Uterus (tissue), 4 donors: ENCODE data around the gene KRT85. TPM values are rescaled to one million over a fixed set of nuclear protein-coding genes. Genes with fewer than 3 reads are reported as not detected.

Experiments used
- DNase-seq, 2 donors: peaks; one replicate each; pipeline ENCODE4 v3.0.0-alpha.2; 2019 to 2020
- H3K27ac ChIP-seq, 2 donors: fragments of 200-600 bp; sonication (generic); 1 replicate in 1 of 2; 2 replicates in 1 of 2; pipeline ENCODE4 v1.5.1; 2016 to 2018
- H3K27me3 ChIP-seq, 2 donors: fragments of 200-600 bp; sonication (generic); one replicate each; pipeline ENCODE4 v1.5.1; 2018 to 2019; ENCODE audit warnings: control low read depth in 1 of 2
- H3K36me3 ChIP-seq, 2 donors: fragments of 200-600 bp; sonication (generic); one replicate each; pipeline ENCODE4 v1.5.1; 2019; ENCODE audit warnings: control low read depth in 1 of 2
- H3K4me1 ChIP-seq, 2 donors: fragments of 200-600 bp; sonication (generic); one replicate each; pipeline ENCODE4 v1.5.1; 2018 to 2019; ENCODE audit warnings: control low read depth in 1 of 2
- H3K4me3 ChIP-seq, 2 donors: fragments of 200-600 bp; sonication (generic); 1 replicate in 1 of 2; 2 replicates in 1 of 2; pipeline ENCODE4 v1.5.1; 2018 to 2019; ENCODE audit warnings: mild to moderate bottlenecking in 1 of 2
- H3K9me3 ChIP-seq, 2 donors: fragments of 200-600 bp; sonication (generic); one replicate each; pipeline ENCODE4 v1.5.1; 2019; ENCODE audit warnings: control low read depth in 1 of 2
- POLR2A ChIP-seq, 2 donors: fragments of 450-650 bp; IDR thresholded peaks; one replicate each; pipeline ENCODE4 v1.6.1; 2016; ENCODE audit warnings: antibody characterized with exemption in 2 of 2, mild to moderate bottlenecking in 1 of 2, moderate library complexity in 1 of 2
- intact Hi-C: fragments of 100-400 bp; cut with DNase I; formaldehyde crosslinking; loops from one replicate; pipeline ENCODE4 v1.15.1; 2023; ENCODE audit warnings: low total_unique reads
- total RNA-seq, 4 donors: library from RNA; depleted of rRNA in 3 of 4; stranded (reverse); fragments of >200 nt in 3 of 4; gene quantifications; one replicate each; pipeline versions ENCODE4 v1.1.0 to v1.2.4, GENCODE V29; 2014 to 2023
- TF ChIP-seq, protein P1 (sequence below), 4 experiments: fragments of 200-600 bp in 2 of 4; fragments of 450-650 bp in 2 of 4; sonication (generic) in 2 of 4; IDR thresholded peaks; one replicate each; pipeline ENCODE4 v1.5.1; 2016 to 2019; ENCODE audit warnings: antibody characterized with exemption in 4 of 4, mild to moderate bottlenecking in 2 of 4, moderate library complexity in 1 of 4
- donor health status: DM: yes; HTN: yes; CAD: no.

KRT85 gene
- total RNA-seq, 4 donors from 2014 or later: 0.76 TPM; not detected in 3

- intact Hi-C loops: no loop called here
- no peaks in the 10 kb centered on the region for H3K36me3 ChIP-seq
- H3K4me1 ChIP-seq: no peaks in the 10 kb centered on the region
- H3K27ac ChIP-seq: no peak overlapping the region
- TF ChIP-seq, protein P1, sequence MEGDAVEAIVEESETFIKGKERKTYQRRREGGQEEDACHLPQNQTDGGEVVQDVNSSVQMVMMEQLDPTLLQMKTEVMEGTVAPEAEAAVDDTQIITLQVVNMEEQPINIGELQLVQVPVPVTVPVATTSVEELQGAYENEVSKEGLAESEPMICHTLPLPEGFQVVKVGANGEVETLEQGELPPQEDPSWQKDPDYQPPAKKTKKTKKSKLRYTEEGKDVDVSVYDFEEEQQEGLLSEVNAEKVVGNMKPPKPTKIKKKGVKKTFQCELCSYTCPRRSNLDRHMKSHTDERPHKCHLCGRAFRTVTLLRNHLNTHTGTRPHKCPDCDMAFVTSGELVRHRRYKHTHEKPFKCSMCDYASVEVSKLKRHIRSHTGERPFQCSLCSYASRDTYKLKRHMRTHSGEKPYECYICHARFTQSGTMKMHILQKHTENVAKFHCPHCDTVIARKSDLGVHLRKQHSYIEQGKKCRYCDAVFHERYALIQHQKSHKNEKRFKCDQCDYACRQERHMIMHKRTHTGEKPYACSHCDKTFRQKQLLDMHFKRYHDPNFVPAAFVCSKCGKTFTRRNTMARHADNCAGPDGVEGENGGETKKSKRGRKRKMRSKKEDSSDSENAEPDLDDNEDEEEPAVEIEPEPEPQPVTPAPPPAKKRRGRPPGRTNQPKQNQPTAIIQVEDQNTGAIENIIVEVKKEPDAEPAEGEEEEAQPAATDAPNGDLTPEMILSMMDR (IDR thresholded peaks at IDR 0.05): no peak
- TF ChIP-seq POLR2A (IDR thresholded peaks at IDR 0.05): no peak
- H3K9me3 ChIP-seq: no peaks in the 10 kb centered on the region
- no peak overlapping the region for H3K4me3 ChIP-seq
- H3K27me3 ChIP-seq: no peaks in the 10 kb centered on the region
- DNase-seq: no peak
Observed at GRCh38 chr12:52356031-52356761, 11.1 kb downstream of the KRT85 start.

DNA sequence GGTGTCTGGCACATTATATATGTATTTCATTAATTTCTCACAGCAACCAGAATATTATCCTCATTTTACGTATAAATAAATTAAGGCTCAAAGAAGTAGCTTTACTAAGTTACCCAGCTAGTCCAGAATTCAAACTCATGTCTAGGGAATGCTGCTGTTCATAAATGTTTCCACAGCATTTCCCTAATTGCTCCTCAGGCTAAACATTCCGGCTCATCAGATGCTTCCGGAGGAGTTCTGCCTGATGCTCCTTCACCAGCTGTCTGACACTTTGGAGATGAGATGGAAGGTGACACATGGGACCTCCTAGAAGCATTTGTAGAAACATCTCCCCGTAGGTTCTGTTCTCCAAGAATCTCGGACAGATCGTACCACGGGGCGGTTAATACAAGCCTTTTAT, 12.1 kb downstream of the KRT85 start:
- no peak overlapping the region for H3K4me3 ChIP-seq
- no peak overlapping the region for H3K27ac ChIP-seq
- intact Hi-C loops: no loop called here
- H3K27me3 ChIP-seq: no peaks in the 10 kb centered on the region
- TF ChIP-seq POLR2A (IDR thresholded peaks at IDR 0.05): no peak
- TF ChIP-seq, protein P1 (IDR thresholded peaks at IDR 0.05): no peak
- no peaks in the 10 kb centered on the region for H3K9me3 ChIP-seq
- no peaks in the 10 kb centered on the region for H3K4me1 ChIP-seq
- no peaks in the 10 kb centered on the region for H3K36me3 ChIP-seq
- DNase-seq: no peak

DNA sequence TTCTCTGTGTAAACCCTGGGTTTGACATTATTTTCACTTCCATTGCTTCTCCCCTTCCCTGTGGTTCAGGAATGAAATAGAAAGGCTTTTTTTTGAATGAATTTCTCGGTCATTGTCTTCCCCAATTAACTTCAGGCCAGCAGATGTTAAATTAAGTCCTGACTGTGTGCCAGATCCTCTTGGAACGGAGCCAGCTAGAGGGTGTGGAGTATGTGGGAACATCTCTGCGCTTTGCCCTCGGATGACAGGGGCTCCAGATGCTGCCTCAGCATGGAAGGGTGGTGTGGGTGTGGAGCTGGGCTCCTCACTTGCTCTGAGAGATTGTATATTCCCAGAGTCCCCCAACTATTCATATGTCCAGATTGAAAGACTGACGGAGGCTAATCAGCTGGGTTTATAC, 13.1 kb downstream of the KRT85 start:
- Histone ChIP-seq H3K27ac (no peak overlapping the region), H3K4me1 (no peaks in the 10 kb centered on the region), H3K9me3 (no peaks in the 10 kb centered on the region), H3K36me3 (no peaks in the 10 kb centered on the region), H3K27me3 (no peaks in the 10 kb centered on the region), H3K4me3 (no peak overlapping the region)
- TF ChIP-seq, protein P1 (IDR thresholded peaks at IDR 0.05): no peak
- no peak for TF ChIP-seq POLR2A (IDR thresholded peaks at IDR 0.05)
- DNase-seq: no peak
- intact Hi-C loops: no loop called here

DNA sequence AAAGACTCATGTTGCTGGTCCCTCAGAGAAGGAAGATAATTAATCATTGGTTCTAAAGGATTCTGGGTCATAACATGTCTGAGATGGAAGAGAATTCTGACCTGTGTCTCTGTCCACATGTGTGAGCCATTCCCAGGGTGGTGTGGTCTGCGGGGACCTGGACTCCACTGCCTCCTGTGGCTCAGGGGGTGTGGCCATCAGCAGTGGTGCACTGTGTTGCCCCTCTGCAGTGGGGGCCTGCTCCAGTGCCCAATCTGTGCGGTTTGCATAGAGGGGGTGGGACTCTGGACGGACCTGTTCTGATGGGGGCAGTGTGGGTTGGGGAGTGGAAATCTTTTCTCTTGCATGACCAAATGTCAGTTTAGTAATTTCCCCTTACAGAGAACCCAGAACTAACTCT, 13.5 kb downstream of the KRT85 start:
- Histone ChIP-seq H3K4me3 (no peak overlapping the region), H3K27me3 (no peaks in the 10 kb centered on the region), H3K4me1 (no peaks in the 10 kb centered on the region), H3K27ac (no peak overlapping the region), H3K9me3 (no peaks in the 10 kb centered on the region), H3K36me3 (no peaks in the 10 kb centered on the region)
- intact Hi-C loops: no loop called here
- no peak for TF ChIP-seq POLR2A (IDR thresholded peaks at IDR 0.05)
- TF ChIP-seq, protein P1 (IDR thresholded peaks at IDR 0.05): no peak
- DNase-seq: no peak

DNA sequence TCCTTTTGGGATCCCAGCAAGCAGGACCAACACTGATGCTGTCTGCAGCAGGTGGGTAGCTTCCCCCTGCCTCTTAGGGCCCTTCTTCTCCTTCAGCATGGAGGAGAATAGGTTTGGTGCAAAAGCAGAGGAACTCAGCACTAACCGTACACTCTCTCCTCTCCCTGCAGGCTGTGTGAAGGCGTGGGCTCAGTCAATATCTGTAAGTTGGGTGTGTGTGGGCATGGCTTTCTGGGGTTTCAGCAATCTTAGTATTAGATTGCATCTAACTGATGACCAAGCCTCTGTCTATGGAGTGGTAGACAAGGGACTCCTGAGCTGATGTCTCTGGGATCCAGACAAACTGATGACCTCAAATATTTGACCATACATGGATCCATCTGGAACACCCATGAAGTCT, 14.3 kb downstream of the KRT85 start:
- Histone ChIP-seq H3K36me3 (no peaks in the 10 kb centered on the region), H3K4me3 (no peak overlapping the region), H3K27ac (no peak overlapping the region), H3K9me3 (no peaks in the 10 kb centered on the region), H3K27me3 (no peaks in the 10 kb centered on the region), H3K4me1 (no peaks in the 10 kb centered on the region)
- intact Hi-C loops: no loop called here
- no peak for DNase-seq
- TF ChIP-seq, protein P1 (IDR thresholded peaks at IDR 0.05): no peak
- TF ChIP-seq POLR2A (IDR thresholded peaks at IDR 0.05): no peak
